Endothelial cell of umbilical vein (primary cell): ENCODE measurements around the gene CACNA2D3. TPM values are rescaled to one million over a fixed set of nuclear protein-coding genes. Genes with fewer than 3 reads are reported as not detected.

Source experiments
- BruUV-seq: library from RNA; stranded (reverse); fragments of 400-500 nt; replicated peaks from 2 replicates; lab custom pipeline; 2021; lab: Mats Ljungman, UMichigan
- CTCF ChIA-PET: fragments of 300-600, 350-600 bp; sonication (Branson Sonifier 250); formaldehyde crosslinking; loops from one replicate; lab custom pipeline; 2021; ENCODE audit warnings: antibody characterized with exemption, inconsistent platforms; lab: Charles Lee
- POLR2A ChIA-PET: fragments of 300-600, 350-600 bp; sonication (Branson Sonifier 250); formaldehyde crosslinking; loops from one replicate; lab custom pipeline; 2021; ENCODE audit warnings: antibody characterized with exemption, inconsistent platforms; lab: Charles Lee
- DNase-seq: peaks from one replicate; pipeline ENCODE4 v3.0.0-alpha.2; 2011; ENCODE audit warnings: low read depth, low spot score
- FAIRE-seq: peaks from 2 replicates; lab custom pipeline; 2011; peaks lifted over from hg19 to GRCh38; lab: Jason Lieb, UNC
- H2AFZ ChIP-seq: 2 replicates; pipeline ENCODE4 v1.6.0; 2012; ENCODE audit warnings: low read depth, low read length, control low read depth, inconsistent platforms
- H3K27ac ChIP-seq: 2 replicates; pipeline ENCODE4 v1.5.1; 2011; ENCODE audit warnings: low read depth, mild to moderate bottlenecking, control low read depth, low read length, moderate library complexity; ENCODE audit not compliant: insufficient read depth
- H3K27me3 ChIP-seq, 2 experiments: 2 replicates each; pipeline versions ENCODE4 v1.6.0 to v1.6.1; 2011; ENCODE audit warnings: low read length in 2 of 2, mixed read lengths in 1 of 2; ENCODE audit not compliant: control insufficient read depth in 2 of 2, insufficient read depth in 2 of 2
- H3K36me3 ChIP-seq, 2 experiments: 2 replicates in 1 of 2; 3 replicates in 1 of 2; pipeline ENCODE4 v1.5.1; 2011; ENCODE audit warnings: low read length in 2 of 2, mild to moderate bottlenecking in 1 of 2, moderate library complexity in 1 of 2; ENCODE audit not compliant: control insufficient read depth in 2 of 2, insufficient read depth in 2 of 2; ENCODE audit errors: extremely low read depth in 1 of 2
- H3K4me1 ChIP-seq: 3 replicates; pipeline ENCODE4 v1.5.1; 2011; ENCODE audit warnings: mild to moderate bottlenecking, low read length; ENCODE audit not compliant: control insufficient read depth, insufficient read depth; ENCODE audit errors: extremely low read depth
- H3K4me2 ChIP-seq: 2 replicates; pipeline ENCODE4 v1.6.1; 2011; ENCODE audit warnings: low read length, control low read depth, mixed read lengths; ENCODE audit not compliant: insufficient read depth
- H3K4me3 ChIP-seq, 3 experiments: fragments of 200-600 bp in 1 of 3; sonication (generic), shearing (Covaris generic) in 1 of 3; replicated peaks in 1 of 3; 2 replicates each; pipeline ENCODE4 v1.5.1; 2011 to 2016; ENCODE audit warnings: control low read depth in 3 of 3, low read length in 3 of 3, mild to moderate bottlenecking in 2 of 3, inconsistent platforms in 1 of 3, low read depth in 1 of 3, moderate library complexity in 1 of 3; ENCODE audit not compliant: insufficient read depth in 1 of 3
- H3K79me2 ChIP-seq: 2 replicates; pipeline ENCODE4 v1.6.0; 2012; ENCODE audit warnings: low read length, inconsistent platforms; ENCODE audit not compliant: control insufficient read depth, insufficient read depth
- H3K9ac ChIP-seq: replicated peaks from 2 replicates; pipeline ENCODE3; 2011; ENCODE audit warnings: low read length, control low read depth; ENCODE audit not compliant: insufficient read depth; ENCODE audit errors: extremely low read depth
- H3K9me1 ChIP-seq: replicated peaks from 3 replicates; pipeline ENCODE4 v1.6.0; 2011; ENCODE audit warnings: mild to moderate bottlenecking, low read length; ENCODE audit not compliant: control insufficient read depth, insufficient read depth; ENCODE audit errors: extremely low read depth
- H3K9me3 ChIP-seq: replicated peaks from 2 replicates; pipeline ENCODE4 v1.5.1; 2012; ENCODE audit warnings: low read length, inconsistent platforms; ENCODE audit not compliant: control insufficient read depth, insufficient read depth
- H4K20me1 ChIP-seq: replicated peaks from 2 replicates; pipeline ENCODE3; 2011; ENCODE audit warnings: mild to moderate bottlenecking, low read length; ENCODE audit not compliant: control insufficient read depth, insufficient read depth; ENCODE audit errors: extremely low read depth
- CTCF ChIP-seq, 2 donors: IDR thresholded peaks; 1 replicate in 1 of 2; 2 replicates in 1 of 2; pipeline ENCODE4 v1.5.1; 2011; ENCODE audit warnings: low read length in 2 of 2, mild to moderate bottlenecking in 2 of 2, moderate library complexity in 2 of 2, control low read depth in 1 of 2, inconsistent platforms in 1 of 2, low read depth in 1 of 2; ENCODE audit not compliant: insufficient read depth in 1 of 2; ENCODE audit errors: extremely low read depth in 1 of 2
- EZH2 ChIP-seq: IDR thresholded peaks from 2 replicates; pipeline ENCODE4 v1.6.1; 2012; ENCODE audit warnings: borderline replicate concordance, low read depth, mild to moderate bottlenecking, moderate library complexity, low read length, inconsistent platforms; ENCODE audit not compliant: severe bottlenecking
- FOS ChIP-seq: IDR thresholded peaks from 2 replicates; pipeline ENCODE4 v1.6.1; 2011; ENCODE audit warnings: mild to moderate bottlenecking, low read length, moderate library complexity, borderline replicate concordance; ENCODE audit not compliant: insufficient read depth
- GATA2 ChIP-seq: IDR thresholded peaks from 2 replicates; pipeline ENCODE4 v1.7.0; 2011; ENCODE audit warnings: low read depth, mild to moderate bottlenecking, moderate library complexity, mixed read lengths, low read length; ENCODE audit not compliant: insufficient read length, insufficient read depth
- JUN ChIP-seq: IDR thresholded peaks from 2 replicates; pipeline ENCODE4 v1.6.1; 2011; ENCODE audit warnings: borderline replicate concordance, low read depth; ENCODE audit not compliant: insufficient read length, insufficient read depth
- MAX ChIP-seq: IDR thresholded peaks from 2 replicates; pipeline ENCODE4 v1.6.1; 2011; ENCODE audit not compliant: insufficient read depth, insufficient read length
- MYC ChIP-seq: IDR thresholded peaks from one replicate; pipeline ENCODE4 v1.6.1; 2011; ENCODE audit warnings: mild to moderate bottlenecking, low read depth, low read length
- POLR2A ChIP-seq: IDR thresholded peaks from 2 replicates; pipeline ENCODE4 v1.6.1; 2012; ENCODE audit warnings: low read depth, mild to moderate bottlenecking, control low read depth, low read length
- POLR2AphosphoS5 ChIP-seq: IDR thresholded peaks from 2 replicates; pipeline ENCODE4 v1.6.1; 2012; ENCODE audit warnings: low read depth, mild to moderate bottlenecking, control low read depth, low read length, moderate library complexity; ENCODE audit not compliant: insufficient read depth
- dilution Hi-C: fragments of 300-500 bp; cut with MboI; formaldehyde crosslinking; loops from one replicate; pipeline ENCODE4 v1.15.0; 2019; ENCODE audit warnings: low sequenced_read_pairs; ENCODE audit not compliant: extremely low pct_ligation_motif_present
- intact Hi-C: fragments of 100-400 bp; cut with micrococcal nuclease; formaldehyde crosslinking; loops from one replicate; pipeline ENCODE4 v1.10.0; 2022
- polyA plus RNA-seq, 4 experiments: library from polyadenylated mRNA; depleted of rRNA in 3 of 4; stranded (reverse) in 3 of 4; unstranded in 1 of 4; fragments of >200 nt; gene quantifications; 2 replicates each; pipeline versions ENCODE4 v1.2.1 to v1.2.3, GENCODE V29; 2011 to 2012; ENCODE audit warnings: missing spikeins in 1 of 4
- total RNA-seq: library from RNA; stranded (reverse); gene quantifications from 2 replicates; pipeline ENCODE4 v1.2.3, GENCODE V29; 2021

CACNA2D3 gene
- total and polyA plus RNA-seq, 2 donors (not counting 3 experiments of a cell fraction or from before 2014, with no cell fraction given) = not detected

GRCh38 chr3:54488297-54488696 is 365.9 kb downstream of the CACNA2D3 start:
- H4K20me1 ChIP-seq = no peaks in the 10 kb centered on the region
- ChIA-PET CTCF (no interaction called here), POLR2A (no interaction called here)
- dilution Hi-C loops (no loop called here), intact Hi-C loops (no loop called here)
- no peaks in the 10 kb centered on the region for H3K9me1 ChIP-seq
- H3K4me2 ChIP-seq = no peak overlapping the region
- no peak overlapping the region for H3K4me3 ChIP-seq
- no peak overlapping the region for H2AFZ ChIP-seq
- no peak overlapping the region for H3K9ac ChIP-seq
- no peak overlapping the region for H3K27ac ChIP-seq
- DNase-seq (no peak), FAIRE-seq (no peak)
- no TSS peak for BruUV-seq
- H3K9me3 ChIP-seq = peaks cover 6% of the 10 kb centered on the region
- no peaks in the 10 kb centered on the region for H3K4me1 ChIP-seq
- TF ChIP-seq GATA2 (no peak), POLR2A (no peak)
- H3K27me3 ChIP-seq = no peaks in the 10 kb centered on the region
- H3K79me2 ChIP-seq = no peaks in the 10 kb centered on the region
- H3K36me3 ChIP-seq = no peaks in the 10 kb centered on the region

- no peaks in the 10 kb centered on the region for H3K9me3 ChIP-seq
- no peak overlapping the region for H2AFZ ChIP-seq
- POLR2A ChIA-PET = no interaction called here
- no peaks in the 10 kb centered on the region for H3K9me1 ChIP-seq
- CTCF ChIA-PET = no interaction called here
- no peak overlapping the region for H3K4me2 ChIP-seq
- H3K79me2 ChIP-seq = no peaks in the 10 kb centered on the region
- FAIRE-seq (no peak), DNase-seq (no peak)
- H3K27me3 ChIP-seq = no peaks in the 10 kb centered on the region
- H3K4me1 ChIP-seq = no peaks in the 10 kb centered on the region
- H3K9ac ChIP-seq = no peak overlapping the region
- no peaks in the 10 kb centered on the region for H3K36me3 ChIP-seq
- no peak overlapping the region for H3K4me3 ChIP-seq
- TF ChIP-seq EZH2 = no peak
- no peak for TF ChIP-seq MAX
- TF ChIP-seq FOS = no peak
- TF ChIP-seq GATA2 = no peak
- no peak for TF ChIP-seq MYC
- no peak for TF ChIP-seq POLR2A
- no peak for TF ChIP-seq POLR2AphosphoS5
- TF ChIP-seq JUN = no peak
- TF ChIP-seq CTCF (IDR thresholded peaks at IDR 0.05; ENCODE audit: extremely low read depth in 1 of 2, insufficient read depth in 1 of 2, low read depth in 1 of 2, low read length in 2 of 2) = no peak
- intact Hi-C loops (no loop called here), dilution Hi-C loops (no loop called here)
- BruUV-seq = no TSS peak
- no peaks in the 10 kb centered on the region for H4K20me1 ChIP-seq
- no peak overlapping the region for H3K27ac ChIP-seq
Measured at GRCh38 chr3:54494209-54494608, 371.9 kb downstream of the CACNA2D3 start.
